GM11168 (cell line): Measurements from ENCODE around the gene MT4.

ENCODE experiments used
- in situ Hi-C: fragments of 300-500 bp; cut with MboI; formaldehyde crosslinking; loops from one replicate; pipeline ENCODE4 v1.12.0; 2022; ENCODE audit warnings: low sequenced_read_pairs; ENCODE audit not compliant: unreplicated experiment

MT4 gene

DNA sequence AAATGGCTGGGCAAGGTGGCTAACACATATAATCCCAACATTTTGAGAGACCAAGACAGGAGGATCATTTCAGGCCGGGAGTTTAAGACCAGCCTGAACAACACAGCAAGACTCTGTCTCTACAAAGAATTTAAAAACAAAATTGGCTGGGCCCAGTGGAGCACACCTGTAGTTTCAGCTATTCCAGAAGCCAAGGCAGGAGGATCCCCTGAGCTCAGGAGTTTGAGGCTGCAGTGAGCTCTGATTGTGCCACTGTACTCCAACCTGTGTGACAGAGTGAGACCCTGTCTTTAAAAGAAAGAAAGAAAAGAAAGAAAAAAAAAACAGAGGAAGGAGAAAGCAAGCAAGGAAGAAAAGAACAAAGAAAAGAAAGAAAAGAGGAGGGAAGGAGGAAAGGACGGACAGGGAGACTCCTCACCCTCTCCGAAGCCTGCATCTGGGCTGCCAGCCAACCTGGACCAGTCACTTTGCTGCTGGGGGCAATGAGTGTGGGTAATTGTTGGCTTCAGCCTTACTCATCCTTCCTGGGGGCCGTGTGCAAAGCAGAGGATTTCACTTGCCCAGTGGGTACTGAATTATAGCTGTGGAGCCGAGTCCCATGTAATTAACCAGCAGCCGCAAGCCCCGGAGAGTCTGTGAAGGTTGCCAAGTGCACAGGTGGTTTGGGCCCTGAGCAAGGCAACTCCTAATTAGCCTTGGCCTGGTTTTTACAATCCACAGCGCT lies 6.7 kb upstream of the MT4 start:
- in situ Hi-C loops = no loop called here

DNA sequence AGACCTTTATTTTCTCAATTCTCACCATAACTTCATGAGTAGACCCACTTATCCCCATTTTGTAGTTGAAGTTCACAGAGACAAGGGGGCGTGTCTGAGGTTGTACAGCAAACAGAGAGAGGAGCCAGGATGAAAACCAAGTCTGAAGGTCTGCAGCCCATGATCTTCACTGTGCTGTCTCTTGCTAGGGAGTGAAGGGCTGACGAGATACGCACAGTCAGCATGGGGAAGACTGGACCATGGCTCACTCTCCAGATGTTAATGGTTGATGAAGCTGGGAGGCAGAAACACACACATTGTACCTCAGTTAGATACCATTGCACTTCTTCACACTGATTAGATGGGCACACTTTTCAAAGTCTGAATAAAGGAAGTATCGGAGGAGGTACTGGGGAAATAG lies 5.8 kb upstream of the MT4 start:
- in situ Hi-C loops = no loop called here

DNA sequence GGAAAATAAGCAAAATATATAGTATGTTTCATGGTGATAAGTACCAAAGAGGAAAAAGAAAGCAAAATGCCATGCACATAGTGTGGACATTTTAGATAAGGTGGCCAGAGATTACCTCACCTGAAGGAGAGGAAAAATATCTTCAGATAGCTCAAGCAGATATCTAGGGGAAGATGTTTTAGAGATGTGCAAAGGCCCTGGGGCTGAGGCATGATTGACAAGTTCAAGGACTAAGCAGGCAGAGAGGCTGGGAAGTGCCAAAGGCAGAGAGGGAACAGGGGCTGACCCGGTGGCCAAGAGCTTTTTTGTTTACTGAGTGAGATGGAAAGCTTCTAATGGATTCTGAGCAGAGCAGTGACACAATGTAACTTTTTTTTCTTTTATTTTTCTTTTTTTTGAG lies 4.4 kb upstream of the MT4 start:
- in situ Hi-C loops = no loop called here

DNA sequence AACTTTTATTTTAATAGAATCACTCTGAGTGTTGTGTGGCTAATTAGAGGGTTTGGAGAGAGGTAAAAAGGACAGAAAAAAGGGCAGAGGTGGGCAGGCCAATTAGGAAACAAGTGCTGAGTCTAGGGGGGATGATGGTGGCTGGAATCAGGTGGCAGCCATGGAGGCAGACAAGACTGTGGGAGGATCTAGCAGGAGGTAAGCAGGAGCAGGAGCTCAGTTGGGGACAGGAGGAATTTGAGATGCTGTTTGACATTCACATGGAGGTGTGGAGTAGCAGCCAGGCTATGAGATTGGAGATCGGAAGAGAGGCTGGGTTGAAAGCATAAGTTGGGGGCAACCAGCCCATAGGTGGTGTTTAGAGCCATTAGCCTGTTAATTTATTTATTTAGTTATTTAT lies 3.7 kb upstream of the MT4 start:
- in situ Hi-C loops = no loop called here

DNA sequence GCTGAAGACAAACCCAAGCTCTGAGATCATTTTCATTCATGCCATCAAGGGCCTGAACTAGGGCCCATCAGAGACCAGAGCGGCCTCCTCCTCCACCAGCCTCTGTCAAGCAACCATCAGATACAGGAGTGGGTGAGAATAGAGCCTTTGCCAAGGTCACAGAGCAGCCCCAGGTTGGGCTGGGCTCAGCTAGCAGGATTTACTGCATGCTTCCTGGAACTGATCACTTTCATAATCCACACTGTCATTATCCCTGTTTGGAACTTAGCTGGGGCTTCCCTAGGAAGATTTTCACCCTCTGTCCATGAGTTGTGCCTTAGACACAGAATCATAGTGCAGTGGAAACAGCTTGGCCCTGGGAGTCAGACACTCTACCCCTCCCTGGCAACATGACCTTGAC lies 5.1 kb downstream of the MT4 start:
- in situ Hi-C loops = no loop called here

DNA sequence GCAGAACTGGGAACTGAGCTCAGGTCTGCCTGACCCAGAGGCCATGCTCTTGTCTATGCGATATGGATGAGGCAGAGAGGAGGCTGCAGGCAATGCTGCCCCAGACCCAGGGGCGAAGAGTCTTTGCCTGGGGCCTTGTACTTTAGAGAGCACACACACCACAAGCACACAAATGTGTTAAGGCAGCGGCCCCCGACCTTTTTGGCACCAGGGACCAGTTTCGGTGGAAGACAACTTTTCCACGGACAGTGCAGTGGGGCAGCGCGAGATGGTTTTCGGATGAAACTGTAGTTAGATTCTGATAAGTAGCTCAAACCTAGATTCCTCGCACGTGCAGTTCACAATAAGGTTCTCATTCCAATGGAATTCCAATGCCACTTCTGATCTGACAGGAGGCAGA lies 6.7 kb downstream of the MT4 start:
- in situ Hi-C loops = no loop called here

DNA sequence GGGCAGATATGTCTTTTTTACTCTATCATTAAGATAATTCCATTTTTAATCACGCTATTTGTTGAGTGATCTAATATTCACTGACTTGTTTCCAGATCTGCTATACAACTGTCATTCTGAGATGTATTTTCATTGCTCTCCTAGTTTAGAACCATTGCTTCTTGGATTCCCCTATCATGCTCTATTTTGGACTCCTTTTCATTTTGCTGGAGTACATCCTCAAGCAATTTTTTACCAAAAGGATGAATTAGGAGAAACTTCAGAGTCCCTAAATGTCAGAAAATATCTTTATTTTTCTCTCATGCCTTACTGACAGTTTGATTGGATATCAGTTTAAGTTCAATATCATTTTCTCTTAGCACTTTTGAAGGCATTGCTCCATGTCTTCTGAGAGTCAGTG lies 9.8 kb downstream of the MT4 start:
- in situ Hi-C loops = no loop called here

DNA sequence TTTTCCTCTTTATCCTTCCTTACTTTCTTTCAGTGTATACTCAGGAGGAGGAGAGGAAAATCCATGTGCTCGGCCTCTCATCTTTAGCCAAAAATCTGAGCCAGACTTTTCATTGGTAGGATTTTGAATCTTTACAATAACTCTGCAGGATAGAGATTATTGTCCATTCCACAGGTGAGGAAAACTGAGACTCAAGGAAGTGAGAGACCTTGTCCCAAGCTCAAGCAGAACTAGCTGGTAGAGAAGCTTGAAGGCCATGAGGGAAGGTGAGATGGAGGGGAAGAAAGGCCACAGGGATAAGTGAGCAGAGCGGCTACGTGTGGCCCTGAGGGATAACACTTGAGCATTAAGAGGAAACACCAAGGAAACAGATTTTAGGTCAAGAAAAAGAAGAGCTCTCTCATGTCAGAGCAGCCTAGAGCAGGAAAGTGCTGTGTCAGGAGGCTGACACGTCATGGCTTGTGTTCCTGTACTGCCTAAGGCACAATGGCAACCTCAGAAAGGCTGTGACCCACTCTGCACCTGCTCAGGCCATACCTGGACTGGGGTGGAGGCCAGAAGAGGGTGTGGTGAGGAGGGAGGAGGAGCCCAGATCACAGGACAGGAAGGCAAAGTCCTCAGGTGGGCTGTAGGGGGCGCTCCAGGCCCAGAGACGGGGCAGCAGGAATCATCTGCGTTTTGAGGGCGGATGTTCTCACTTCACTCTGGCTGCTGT lies 11.9 kb downstream of the MT4 start:
- in situ Hi-C loops = no loop called here

DNA sequence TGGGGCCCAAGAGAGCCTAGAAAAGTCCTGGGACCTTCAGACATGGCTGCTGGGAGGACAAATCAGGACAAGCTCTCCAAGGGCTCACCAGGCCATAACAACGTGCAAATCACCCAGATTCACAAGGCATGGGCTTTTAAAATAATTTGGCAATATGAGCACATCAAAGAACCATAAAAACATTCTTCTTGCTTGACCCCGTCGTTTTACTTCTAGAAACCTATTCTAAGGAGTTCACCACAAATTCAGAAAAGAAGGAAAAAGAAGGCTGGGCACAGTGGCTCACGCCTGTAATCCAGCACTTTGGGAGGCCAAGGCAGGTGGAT lies 12.4 kb downstream of the MT4 start:
- in situ Hi-C loops = no loop called here

DNA sequence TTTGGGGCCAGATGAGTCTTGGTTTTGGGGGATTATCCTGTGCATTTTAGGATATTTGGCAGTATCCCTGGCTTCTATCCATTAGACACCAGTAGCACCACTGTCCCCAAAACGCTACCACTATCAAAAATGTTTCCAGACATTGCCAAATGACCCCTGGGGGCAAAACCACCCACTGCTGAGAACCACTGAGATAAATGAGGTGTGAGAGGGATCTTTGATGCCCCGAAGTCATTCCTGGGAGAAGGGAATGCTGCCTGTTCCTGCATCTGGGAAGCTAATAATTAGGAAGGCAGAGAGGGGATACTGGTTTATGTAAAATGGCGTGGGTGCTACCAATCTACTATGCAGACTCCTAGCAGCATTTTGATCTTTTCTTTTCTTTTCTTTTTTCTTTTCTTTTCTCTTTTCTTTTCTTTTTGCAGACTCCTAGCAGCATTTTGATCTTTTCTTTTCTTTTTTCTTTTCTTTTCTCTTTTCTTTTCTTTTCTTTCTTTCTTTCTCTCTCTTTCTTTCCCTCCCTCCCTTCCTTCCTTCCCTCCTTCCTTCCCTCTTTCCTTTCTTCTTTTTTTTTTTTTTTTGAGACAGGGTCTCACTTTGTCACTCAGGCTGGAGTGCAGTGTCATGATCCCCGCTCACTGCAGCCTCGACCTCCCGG lies 15.6 kb downstream of the MT4 start:
- in situ Hi-C loops = loop anchor here (10.0 kb wide), 1 partner anchor 114 kb away; no protein-coding TSS in a partner anchor

DNA sequence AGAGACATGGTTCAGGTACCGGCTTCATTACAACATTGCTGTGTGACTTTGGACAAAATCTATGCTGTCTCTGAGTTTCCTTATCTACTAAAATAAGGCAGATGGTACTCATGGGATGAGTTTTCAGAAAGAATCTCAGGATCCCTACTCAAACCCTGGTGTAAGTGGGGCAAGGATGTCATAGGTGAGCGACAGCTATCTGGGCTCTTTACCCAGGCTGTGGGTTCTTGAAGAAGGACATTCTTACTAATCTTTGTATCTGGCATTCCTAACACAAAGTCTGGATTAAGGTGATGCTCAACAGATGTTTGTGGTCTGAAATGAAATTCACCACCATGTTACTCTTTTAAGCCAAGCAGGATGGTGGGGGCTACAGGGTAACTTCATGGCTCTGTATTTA lies 18.0 kb downstream of the MT4 start:
- in situ Hi-C loops = loop anchor here (10.0 kb wide), 1 partner anchor 112 kb away; no protein-coding TSS in a partner anchor

DNA sequence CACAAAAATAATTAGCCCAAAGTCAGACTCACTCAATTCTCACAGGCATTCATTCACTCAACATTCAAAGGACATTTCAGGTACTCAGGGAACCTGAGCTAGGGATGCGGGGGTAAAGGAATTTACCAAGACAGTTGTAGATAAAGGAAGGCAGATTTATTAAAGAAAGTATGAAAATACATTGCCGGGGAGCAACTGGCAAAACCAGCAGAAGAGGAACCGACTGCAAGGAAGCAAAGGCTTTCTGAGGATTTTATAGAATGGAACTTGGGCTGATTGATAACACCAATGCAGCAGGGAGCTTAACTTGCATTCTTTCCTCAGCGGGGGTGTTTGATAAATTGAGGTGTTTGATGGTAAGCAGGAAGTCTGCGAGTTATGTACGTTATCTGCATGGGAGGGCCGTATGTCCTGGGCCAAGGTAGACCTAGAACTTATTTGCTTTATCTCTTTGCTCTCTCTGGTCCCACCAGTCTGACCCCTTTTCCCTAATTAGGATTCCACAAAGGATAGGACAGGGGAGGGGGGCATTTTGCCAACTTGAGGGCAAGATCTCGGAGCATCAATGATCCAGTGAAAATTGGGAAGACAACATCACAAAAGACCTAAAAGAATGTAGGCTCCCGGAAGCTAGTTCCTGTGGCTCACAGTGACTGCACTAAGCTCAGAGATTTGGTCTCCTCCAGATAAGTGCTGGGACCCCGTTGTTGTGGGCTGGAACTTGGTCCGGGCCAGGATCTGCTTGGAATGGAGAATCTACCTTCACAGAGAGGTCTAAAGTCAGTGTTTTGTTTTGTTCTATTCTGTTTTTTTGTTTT lies 18.7 kb downstream of the MT4 start:
- in situ Hi-C loops = loop anchor here (10.0 kb wide), 1 partner anchor 111 kb away; no protein-coding TSS in a partner anchor

DNA sequence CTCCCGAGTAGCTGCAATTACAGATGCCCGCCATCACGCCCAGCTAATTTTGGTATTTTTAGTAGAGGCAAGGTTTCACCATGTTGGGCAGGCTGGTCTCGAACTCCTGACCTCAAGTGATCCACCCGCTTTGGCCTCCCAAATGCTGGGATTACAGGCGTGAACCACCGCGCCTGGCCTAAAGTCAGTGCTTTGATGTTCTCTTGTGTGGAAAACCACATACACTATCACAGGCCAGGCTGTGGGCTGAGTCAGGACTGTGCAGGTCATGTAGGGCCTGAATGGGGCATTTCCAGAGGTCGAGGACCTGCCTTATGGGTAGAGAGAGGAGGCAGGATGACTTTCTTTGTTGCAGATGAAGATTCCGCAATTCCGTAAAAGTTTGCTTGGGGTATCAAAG lies 19.4 kb downstream of the MT4 start:
- in situ Hi-C loops = loop anchor here (10.0 kb wide), 1 partner anchor 111 kb away; no protein-coding TSS in a partner anchor

DNA sequence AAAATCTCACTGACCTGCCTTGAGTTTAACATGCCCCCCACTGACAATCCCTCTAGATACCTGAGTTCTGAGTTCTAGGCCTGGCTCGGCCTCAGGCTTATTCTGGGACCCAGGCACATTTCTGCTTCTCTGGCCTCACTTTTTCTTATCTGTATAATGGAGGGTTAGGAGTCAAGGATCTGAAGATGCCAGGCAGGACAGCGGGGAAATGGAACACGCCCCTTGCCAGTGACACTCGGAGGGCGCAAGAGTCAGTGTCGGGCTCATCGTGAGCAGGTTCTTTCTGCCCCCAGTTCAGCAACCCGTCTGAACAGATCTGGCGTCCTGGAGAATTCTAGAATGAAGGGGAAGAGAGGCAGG lies 23.9 kb downstream of the MT4 start:
- in situ Hi-C loops = loop anchor here (10.0 kb wide), 1 partner anchor 106 kb away; no protein-coding TSS in a partner anchor

DNA sequence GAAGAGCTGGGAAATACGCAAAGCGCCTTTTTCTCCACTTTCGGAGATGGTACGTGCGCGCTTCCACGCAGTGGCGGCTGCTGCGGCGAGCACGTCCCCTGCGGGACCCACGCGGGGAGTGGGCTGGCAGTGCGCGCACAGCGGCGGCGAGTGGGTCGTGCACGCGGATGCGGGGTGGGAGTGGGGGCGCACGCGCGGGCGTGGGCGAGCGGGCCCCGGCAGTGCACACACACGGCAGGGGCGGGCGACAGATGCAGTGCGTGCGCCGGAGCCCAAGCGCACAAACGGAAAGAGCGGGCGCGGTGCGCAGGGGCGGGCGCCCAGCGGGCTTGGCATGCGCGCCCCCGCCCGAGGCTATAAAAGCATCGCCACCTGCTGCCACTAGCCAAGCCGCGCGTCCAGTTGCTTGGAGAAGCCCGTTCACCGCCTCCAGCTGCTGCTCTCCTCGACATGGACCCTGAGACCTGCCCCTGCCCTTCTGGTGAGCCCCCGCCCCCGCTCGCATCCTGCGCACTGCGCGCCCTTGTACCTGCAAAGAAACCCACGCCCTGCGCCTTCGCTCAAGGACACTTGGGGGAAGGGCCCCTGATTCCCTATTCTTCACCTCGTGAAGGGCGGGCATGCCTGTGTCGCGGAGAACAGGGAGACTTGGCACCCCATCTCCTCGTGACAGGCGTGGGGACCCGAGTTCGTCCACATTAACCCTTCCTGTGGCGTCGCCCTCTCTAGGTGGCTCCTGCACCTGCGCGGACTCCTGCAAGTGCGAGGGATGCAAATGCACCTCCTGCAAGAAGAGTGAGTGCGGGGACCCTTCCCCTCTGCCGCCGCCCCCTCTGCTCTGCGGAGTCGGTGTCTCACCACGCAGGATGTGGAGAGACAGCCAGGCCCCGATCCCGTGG lies 24.5 kb downstream of the MT4 start, which contains the start of gene MT3:
Gene MT3 (plus strand): TSS at position 388 of the 899 bp plus-strand sequence. CDS start 63 bp downstream, at position 451.
- in situ Hi-C loops = loop anchor here (10.0 kb wide), 1 partner anchor 105 kb away; no protein-coding TSS in a partner anchor

DNA sequence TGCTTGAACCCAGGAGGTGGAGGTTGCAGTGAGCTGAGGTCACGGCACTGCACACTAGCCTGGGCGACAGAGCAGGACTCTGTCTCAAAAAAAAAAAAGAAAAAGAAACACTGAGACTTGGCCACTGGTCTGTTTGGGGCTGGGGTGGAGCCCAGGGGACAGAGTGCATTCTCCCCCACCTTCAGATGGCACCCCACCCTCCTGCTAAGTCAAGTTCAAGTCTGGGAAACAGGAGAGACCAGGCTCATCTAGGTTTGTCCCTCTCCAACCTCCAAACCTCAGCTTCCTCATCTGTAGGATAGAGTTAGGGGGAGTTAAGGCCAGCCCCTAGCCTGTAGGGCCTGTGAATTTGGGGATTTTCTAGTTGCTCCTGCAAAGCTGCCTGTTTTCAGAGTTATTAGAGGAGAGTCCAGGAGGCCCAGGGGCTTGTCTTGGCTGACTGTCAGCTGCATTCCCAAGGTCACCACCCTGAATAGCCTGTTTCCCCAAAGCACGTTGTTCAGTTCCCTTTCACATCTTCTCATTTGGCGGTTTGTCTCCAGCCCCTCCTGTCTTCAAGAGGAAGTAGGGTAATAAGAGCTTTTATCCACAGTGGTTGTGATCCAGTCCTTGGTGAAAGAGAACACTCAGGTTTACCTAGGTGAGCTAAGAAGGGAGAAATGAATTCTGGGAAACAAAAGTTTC lies 26.6 kb downstream of the MT4 start:
- in situ Hi-C loops = no loop called here

DNA sequence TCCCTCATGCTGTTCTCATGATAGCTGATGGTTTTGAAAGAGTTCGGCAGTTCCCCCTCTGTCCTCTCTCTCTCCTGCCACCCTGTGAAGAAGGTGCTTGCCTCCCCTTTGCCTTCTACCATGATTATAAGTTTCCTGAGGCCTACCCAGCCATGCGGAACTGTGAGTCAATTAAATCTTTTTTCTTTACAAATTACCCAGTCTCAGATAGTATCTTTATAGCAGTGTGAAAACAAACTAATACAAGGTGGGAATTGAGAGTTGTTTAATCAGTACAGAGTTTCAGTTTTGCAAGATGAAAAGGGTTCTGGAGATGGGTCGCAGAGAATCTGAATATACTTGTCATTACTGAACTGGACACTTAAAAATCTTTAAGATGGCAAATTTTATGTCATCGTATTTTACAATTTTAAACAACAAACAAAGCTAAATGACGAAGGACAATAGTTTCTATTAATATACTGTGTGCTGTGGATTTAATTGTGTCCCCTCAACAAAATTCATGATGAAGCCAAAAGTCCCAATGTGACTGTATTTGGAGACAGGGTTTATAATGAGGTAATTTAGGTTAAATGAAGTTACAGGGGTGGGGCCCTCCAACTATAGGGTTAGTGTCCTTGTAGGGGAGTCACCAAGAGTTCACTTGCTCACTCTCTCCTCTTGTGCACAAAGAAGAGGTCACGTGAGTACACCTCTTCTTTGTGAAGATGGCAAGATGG lies 28.9 kb downstream of the MT4 start:
- in situ Hi-C loops = no loop called here

DNA sequence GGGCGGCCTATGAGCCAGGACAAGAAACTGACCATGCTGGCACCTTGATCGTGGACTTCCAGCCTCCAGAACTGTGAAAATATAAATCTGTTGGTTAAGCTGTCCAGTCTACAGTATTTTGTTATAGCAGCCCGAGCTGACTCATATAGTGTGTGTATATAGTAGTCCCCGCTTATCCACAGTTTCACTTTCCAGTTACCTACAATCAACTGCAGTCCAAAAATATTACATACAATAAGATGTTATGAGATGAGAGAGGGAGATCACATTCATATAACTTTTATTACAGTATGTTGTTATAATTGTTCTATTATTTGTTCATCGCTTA lies 29.4 kb downstream of the MT4 start:
- in situ Hi-C loops = no loop called here
